Aorta (tissue), 5 donors: ENCODE measurements around the gene ZNF598. TPM values are rescaled to one million over a fixed set of nuclear protein-coding genes. Genes with fewer than 3 reads are reported as not detected.

Experiments
- ATAC-seq: fragments of 200-7000 bp; cut with Tn5 transposase; one replicate; pipeline ENCODE4 v1.9.1; 2022; ENCODE audit warnings: moderate library complexity; ENCODE audit not compliant: low FRiP score
- DNase-seq, 2 donors: peaks; one replicate each; pipeline ENCODE4 v3.0.0-alpha.2; 2020
- H3K27ac ChIP-seq, 2 donors: one replicate each; pipeline ENCODE4 v1.5.1; 2013; ENCODE audit warnings: low read length in 2 of 2, mild to moderate bottlenecking in 2 of 2, moderate library complexity in 2 of 2, control low read depth in 1 of 2, inconsistent platforms in 1 of 2, low read depth in 1 of 2
- H3K27me3 ChIP-seq, 2 donors: one replicate each; pipeline ENCODE4 v1.6.1; 2013; ENCODE audit warnings: control low read depth in 1 of 2, low read length in 1 of 2, mild to moderate bottlenecking in 1 of 2, moderate library complexity in 1 of 2; ENCODE audit not compliant: insufficient read depth in 2 of 2, control insufficient read depth in 1 of 2
- H3K36me3 ChIP-seq, 2 donors: one replicate each; pipeline ENCODE4 v1.6.1; 2013; ENCODE audit warnings: control low read depth in 1 of 2, low read length in 1 of 2, mild to moderate bottlenecking in 1 of 2; ENCODE audit not compliant: insufficient read depth in 2 of 2, control insufficient read depth in 1 of 2
- H3K4me1 ChIP-seq, 2 donors: one replicate each; pipeline ENCODE4 v1.6.1; 2013; ENCODE audit warnings: low read length in 2 of 2, control low read depth in 1 of 2, mild to moderate bottlenecking in 1 of 2, moderate library complexity in 1 of 2; ENCODE audit not compliant: insufficient read depth in 2 of 2, control insufficient read depth in 1 of 2
- H3K4me3 ChIP-seq, 2 donors: one replicate each; pipeline ENCODE4 v1.5.1; 2013; ENCODE audit warnings: low read length in 2 of 2, control low read depth in 1 of 2, mild to moderate bottlenecking in 1 of 2
- H3K9me3 ChIP-seq: one replicate; pipeline ENCODE4 v1.6.1; 2013; ENCODE audit warnings: mild to moderate bottlenecking, low read length; ENCODE audit not compliant: control insufficient read depth
- WGBS, 2 donors: extraction: QIAGEN DNeasy Blood & Tissue Kit; methylation state at CpG; one replicate each; pipeline ENCODE4 v1.1.7; 2013; 5-methylcytosine and 5-hydroxymethylcytosine counted together
- intact Hi-C, 2 donors: fragments of 100-400 bp; cut with DNase I; formaldehyde crosslinking; loops; one replicate each; pipeline versions ENCODE4 v1.14.2 to v1.15.0; 2022
- polyA plus RNA-seq, 2 donors: library from polyadenylated mRNA; stranded (reverse); fragments of 200-250 nt; gene quantifications; one replicate each; pipeline ENCODE4 v1.2.3, GENCODE V29; 2013
- total RNA-seq, 2 donors: library from RNA; stranded (reverse); fragmentation: NEBNext Ultra II Directional; extraction: Animal tissue kit (Norgen Biotek cat#: 25700); gene quantifications; one replicate each; pipeline ENCODE4 v1.2.1, GENCODE V29; 2021
- donor health status: healthy with polysubstance abuse.
- donor health status: Bipolar disorder and iron deficiency.
- donor health status: DM: no; HTN: no; CAD: no.
- donor health status: DM: no; HTN: no; CAD: no.
- donor health status: DM: yes; HTN: yes; CAD: no.

The ZNF598 gene
- total and polyA plus RNA-seq, 4 donors = 12.8 to 34.4 (median 32.0) TPM

DNA sequence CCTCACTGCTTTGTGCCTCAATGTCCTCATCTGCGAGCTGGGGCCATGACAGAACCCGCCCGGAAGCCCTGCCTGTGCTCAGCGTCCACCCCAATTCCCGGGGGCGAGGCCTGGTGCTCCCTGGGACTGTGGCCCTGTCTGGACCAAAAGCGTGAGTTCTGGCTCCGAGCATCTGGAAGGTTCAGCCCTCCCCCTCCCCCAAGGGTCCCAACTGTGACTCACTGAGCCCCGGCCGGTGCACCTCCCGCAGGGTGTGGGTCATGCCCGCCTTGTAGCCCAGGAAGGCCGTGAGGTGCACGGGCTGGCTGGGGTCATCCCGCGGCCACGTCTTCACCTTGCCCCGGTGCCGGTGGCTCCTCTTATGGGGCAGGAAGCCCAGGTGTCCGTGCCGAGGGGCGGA, 55.9 kb downstream of the ZNF598 start:
- 92 to 94% methylated on average over 22 of the region's 22 CpGs for WGBS, 2 donors
- intact Hi-C loops = no loop called here
- no peak for ATAC-seq
- Histone ChIP-seq H3K27ac (no peak overlapping the region), H3K4me1 (no peaks in the 10 kb centered on the region), H3K4me3 (no peak overlapping the region), H3K9me3 (no peaks in the 10 kb centered on the region), H3K27me3 (no peaks in the 10 kb centered on the region), H3K36me3 (no peaks in the 10 kb centered on the region)
- peak in 1 of 2 donors; percentile 73 for DNase-seq

DNA sequence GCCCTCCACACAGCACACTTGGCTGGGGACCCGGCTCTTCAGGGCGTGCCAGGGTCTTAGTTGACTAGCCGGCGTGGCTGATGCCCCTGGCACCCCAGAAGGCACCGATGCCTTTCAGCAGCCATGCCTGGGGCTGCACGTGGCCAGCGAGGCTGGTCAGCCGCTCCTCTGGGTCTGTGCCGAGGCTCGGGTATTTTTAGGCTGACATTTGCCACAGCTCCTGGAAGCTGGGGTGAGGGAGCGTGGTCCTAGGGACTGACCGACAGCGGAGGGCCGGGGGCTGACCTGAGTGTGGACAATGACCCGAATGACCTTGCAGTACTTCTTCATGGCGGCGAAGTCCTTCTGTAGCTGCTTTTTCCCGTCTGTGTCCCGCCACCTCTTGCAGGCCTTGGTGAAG, 59.1 kb downstream of the ZNF598 start:
- intact Hi-C loops = no loop called here
- ATAC-seq (no peak), DNase-seq (peak in 1 of 2 donors; percentile 65)
- Histone ChIP-seq H3K4me3 (no peak overlapping the region), H3K27ac (no peak overlapping the region), H3K27me3 (no peaks in the 10 kb centered on the region), H3K4me1 (no peaks in the 10 kb centered on the region), H3K9me3 (no peaks in the 10 kb centered on the region), H3K36me3 (no peaks in the 10 kb centered on the region)
- WGBS, 2 donors = 59 to 61% methylated on average over 19 of the region's 19 CpGs

DNA sequence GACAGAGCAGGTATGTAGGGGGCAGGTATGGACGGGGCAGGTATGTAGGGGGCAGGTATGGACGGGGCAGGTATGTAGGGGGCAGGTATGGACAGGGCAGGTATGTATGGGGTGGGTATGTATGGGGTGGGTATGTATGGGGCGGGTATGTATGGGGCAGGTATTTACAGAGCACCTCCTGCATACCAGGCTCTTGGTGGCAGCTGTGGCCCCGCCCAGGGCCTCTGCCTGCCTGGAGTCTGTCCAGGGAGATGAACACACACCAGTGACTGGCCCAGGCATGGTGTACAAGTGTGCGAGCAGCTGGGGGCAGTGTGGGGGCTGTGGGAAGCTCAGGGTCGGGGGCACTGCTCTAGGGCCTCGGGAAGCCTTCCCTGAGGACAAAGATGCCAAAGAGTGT, 59.6 kb downstream of the ZNF598 start:
- Histone ChIP-seq H3K4me1 (no peaks in the 10 kb centered on the region), H3K27ac (no peak overlapping the region), H3K36me3 (no peaks in the 10 kb centered on the region), H3K9me3 (no peaks in the 10 kb centered on the region), H3K27me3 (no peaks in the 10 kb centered on the region), H3K4me3 (no peak overlapping the region)
- 49 to 65% methylated on average over 7 of the region's 7 CpGs for WGBS, 2 donors
- ATAC-seq = no peak
- DNase-seq = peak in 1 of 2 donors; percentile 50
- intact Hi-C loops = no loop called here

GRCh38 chr16:1949507-1949906, 60.1 kb downstream of the ZNF598 start:
- ATAC-seq = no peak
- Histone ChIP-seq H3K27me3 (no peaks in the 10 kb centered on the region), H3K4me1 (no peaks in the 10 kb centered on the region), H3K27ac (no peak overlapping the region), H3K36me3 (no peaks in the 10 kb centered on the region), H3K9me3 (no peaks in the 10 kb centered on the region), H3K4me3 (no peak overlapping the region)
- no peak for DNase-seq
- 88 to 90% methylated on average over 11 of the region's 11 CpGs for WGBS, 2 donors
- intact Hi-C loops = no loop called here

Other genes with a start within 250 kb of the ZNF598 start
Only the 30 nearest of the 33 such genes appear.
- gene MRPS34, start 236.7 kb downstream of the ZNF598 start, total RNA-seq = 10 to 100 TPM; 36.5 to 40.5 TPM
- 10 to 100 TPM; 67.7 to 74.2 TPM for gene MRPS34, start 236.7 kb downstream of the ZNF598 start, polyA plus RNA-seq
- 10 to 100 TPM; 33.6 to 33.7 TPM for gene SPSB3, start 227.2 kb downstream of the ZNF598 start, total RNA-seq
- 100 to 1,000 TPM in 1 of 2 donors, 10 to 100 TPM in 1; 25.8 to 322 TPM for gene SPSB3, start 227.2 kb downstream of the ZNF598 start, polyA plus RNA-seq
- gene NUBP2, start 226.9 kb downstream of the ZNF598 start, total RNA-seq = 10 to 100 TPM; 30.7 to 32.9 TPM
- 10 to 100 TPM; 55.3 to 92.4 TPM for gene NUBP2, start 226.9 kb downstream of the ZNF598 start, polyA plus RNA-seq
- not detected for gene IGFALS, start 216.1 kb downstream of the ZNF598 start, total RNA-seq
- gene IGFALS, start 216.1 kb downstream of the ZNF598 start, polyA plus RNA-seq = under 1 TPM in 1 of 2 donors, not detected in 1; 0.84 TPM
- 10 to 100 TPM; 50.2 to 52.3 TPM for gene HAGH, start 183.0 kb downstream of the ZNF598 start, total RNA-seq
- gene HAGH, start 183.0 kb downstream of the ZNF598 start, polyA plus RNA-seq = 10 to 100 TPM; 58.9 to 79.0 TPM
- 10 to 100 TPM in 1 of 2 donors, 1 to 10 TPM in 1; 7.4 to 11.9 TPM for gene FAHD1, start 182.6 kb downstream of the ZNF598 start, total RNA-seq
- gene FAHD1, start 182.6 kb downstream of the ZNF598 start, polyA plus RNA-seq = 10 to 100 TPM; 13.1 to 42.1 TPM
- not detected for gene MEIOB, start 137.7 kb downstream of the ZNF598 start, total RNA-seq
- gene MEIOB, start 137.7 kb downstream of the ZNF598 start, polyA plus RNA-seq = not detected
- not detected for gene HS3ST6, start 91.4 kb downstream of the ZNF598 start, total RNA-seq
- gene HS3ST6, start 91.4 kb downstream of the ZNF598 start, polyA plus RNA-seq = 1 to 10 TPM in 1 of 2 donors, not detected in 1; 1.1 TPM
- 10 to 100 TPM; 19.5 to 34.6 TPM for gene MSRB1, start 66.6 kb downstream of the ZNF598 start, total RNA-seq
- 10 to 100 TPM; 52.7 to 56.6 TPM for gene MSRB1, start 66.6 kb downstream of the ZNF598 start, polyA plus RNA-seq
- gene RPL3L, start 55.1 kb downstream of the ZNF598 start, total RNA-seq = not detected
- not detected for gene RPL3L, start 55.1 kb downstream of the ZNF598 start, polyA plus RNA-seq
- 10 to 100 TPM; 80.5 to 88.1 TPM for gene NDUFB10, start 50.3 kb downstream of the ZNF598 start, total RNA-seq
- gene NDUFB10, start 50.3 kb downstream of the ZNF598 start, polyA plus RNA-seq = 100 to 1,000 TPM; 178 to 268 TPM
- gene RPS2, start 45.0 kb downstream of the ZNF598 start, total RNA-seq = 1,000 to 10,000 TPM; 1,132 to 1,263 TPM
- gene RPS2, start 45.0 kb downstream of the ZNF598 start, polyA plus RNA-seq = 1,000 to 10,000 TPM; 1,596 to 2,049 TPM
- gene RNF151, start 43.0 kb downstream of the ZNF598 start, total RNA-seq = not detected
- not detected for gene RNF151, start 43.0 kb downstream of the ZNF598 start, polyA plus RNA-seq
- gene TBL3, start 37.8 kb downstream of the ZNF598 start, total RNA-seq = 10 to 100 TPM; 16.1 to 19.8 TPM
- gene TBL3, start 37.8 kb downstream of the ZNF598 start, polyA plus RNA-seq = 10 to 100 TPM; 14.9 to 85.5 TPM
- gene NOXO1, start 28.4 kb downstream of the ZNF598 start, total RNA-seq = not detected
- gene NOXO1, start 28.4 kb downstream of the ZNF598 start, polyA plus RNA-seq = under 1 TPM in 1 of 2 donors, not detected in 1; 0.84 TPM
- 10 to 100 TPM; 11.3 to 13.3 TPM for gene GFER, start 25.6 kb downstream of the ZNF598 start, total RNA-seq
- 10 to 100 TPM; 32.5 to 44.2 TPM for gene GFER, start 25.6 kb downstream of the ZNF598 start, polyA plus RNA-seq
- gene SYNGR3, start 19.9 kb downstream of the ZNF598 start, total RNA-seq = under 1 TPM; 0.36 to 0.57 TPM
- under 1 TPM in 1 of 2 donors, not detected in 1; 0.26 TPM for gene SYNGR3, start 19.9 kb downstream of the ZNF598 start, polyA plus RNA-seq
- 1 to 10 TPM in 1 of 2 donors, not detected in 1; 1.2 TPM for gene NPW, start 10.0 kb upstream of the ZNF598 start, total RNA-seq
- under 1 TPM in 1 of 2 donors, not detected in 1; 0.56 TPM for gene NPW, start 10.0 kb upstream of the ZNF598 start, polyA plus RNA-seq
- 100 to 1,000 TPM in 1 of 2 donors, 10 to 100 TPM in 1; 81.8 to 110 TPM for gene NHERF2, start 17.1 kb upstream of the ZNF598 start, total RNA-seq
- 100 to 1,000 TPM; 119 to 133 TPM for gene NHERF2, start 17.1 kb upstream of the ZNF598 start, polyA plus RNA-seq
- 10 to 100 TPM in 1 of 2 donors, 1 to 10 TPM in 1; 7.4 to 12.9 TPM for gene NTHL1, start 38.0 kb upstream of the ZNF598 start, total RNA-seq
- gene NTHL1, start 38.0 kb upstream of the ZNF598 start, polyA plus RNA-seq = 10 to 100 TPM; 24.4 to 33.8 TPM
- gene TSC2, start 38.2 kb upstream of the ZNF598 start, total RNA-seq = 100 to 1,000 TPM in 1 of 2 donors, 10 to 100 TPM in 1; 92.4 to 146 TPM
- gene TSC2, start 38.2 kb upstream of the ZNF598 start, polyA plus RNA-seq = 100 to 1,000 TPM in 1 of 2 donors, 10 to 100 TPM in 1; 16.2 to 166 TPM
- gene PKD1, start 126.1 kb upstream of the ZNF598 start, total RNA-seq = 100 to 1,000 TPM; 325 to 337 TPM
- gene PKD1, start 126.1 kb upstream of the ZNF598 start, polyA plus RNA-seq = 100 to 1,000 TPM in 1 of 2 donors, 10 to 100 TPM in 1; 42.8 to 270 TPM
- under 1 TPM in 1 of 2 donors, not detected in 1; 0.51 TPM for gene RAB26, start 138.8 kb upstream of the ZNF598 start, total RNA-seq
- 1 to 10 TPM; 2.5 to 4.8 TPM for gene RAB26, start 138.8 kb upstream of the ZNF598 start, polyA plus RNA-seq
- gene TRAF7, start 146.0 kb upstream of the ZNF598 start, total RNA-seq = 10 to 100 TPM; 47.7 to 54.4 TPM
- gene TRAF7, start 146.0 kb upstream of the ZNF598 start, polyA plus RNA-seq = 10 to 100 TPM; 24.4 to 38.0 TPM
- gene CASKIN1, start 186.8 kb upstream of the ZNF598 start, total RNA-seq = under 1 TPM in 1 of 2 donors, not detected in 1; 0.15 TPM
- gene CASKIN1, start 186.8 kb upstream of the ZNF598 start, polyA plus RNA-seq = under 1 TPM; 0.13 to 0.28 TPM
- 10 to 100 TPM; 14.1 to 19.9 TPM for gene MLST8, start 195.6 kb upstream of the ZNF598 start, total RNA-seq
- 10 to 100 TPM; 23.7 to 50.7 TPM for gene MLST8, start 195.6 kb upstream of the ZNF598 start, polyA plus RNA-seq
- 1 to 10 TPM; 3.4 to 6.0 TPM for gene BRICD5, start 201.0 kb upstream of the ZNF598 start, total RNA-seq
- 10 to 100 TPM in 1 of 2 donors, under 1 TPM in 1; 0.88 to 36.1 TPM for gene BRICD5, start 201.0 kb upstream of the ZNF598 start, polyA plus RNA-seq
- 1 to 10 TPM; 8.9 to 9.1 TPM for gene PGP, start 205.0 kb upstream of the ZNF598 start, total RNA-seq
- gene PGP, start 205.0 kb upstream of the ZNF598 start, polyA plus RNA-seq = 10 to 100 TPM in 1 of 2 donors, 1 to 10 TPM in 1; 7.3 to 15.4 TPM
- 10 to 100 TPM; 17.3 to 21.5 TPM for gene E4F1, start 213.8 kb upstream of the ZNF598 start, total RNA-seq
- gene E4F1, start 213.8 kb upstream of the ZNF598 start, polyA plus RNA-seq = 10 to 100 TPM; 12.9 to 75.7 TPM
- 1 to 10 TPM in 1 of 2 donors, under 1 TPM in 1; 0.39 to 1.1 TPM for gene DNASE1L2, start 226.6 kb upstream of the ZNF598 start, total RNA-seq
- 1 to 10 TPM in 1 of 2 donors, under 1 TPM in 1; 0.38 to 1.1 TPM for gene DNASE1L2, start 226.6 kb upstream of the ZNF598 start, polyA plus RNA-seq